ENCODE results near the gene NOS1AP.

NOS1AP gene

GRCh38 chr1:162360874-162361260, 291.4 kb downstream of the NOS1AP start:
- no peak overlapping the region for H3K4me3 ChIP-seq (ENCODE audit: low read length, poor library complexity, severe bottlenecking)
- no peak overlapping the region for H3K4me2 ChIP-seq (ENCODE audit: low read depth, low read length, poor library complexity, severe bottlenecking)
- no peak overlapping the region for H3K9ac ChIP-seq (ENCODE audit: low read depth, low read length, poor library complexity, severe bottlenecking)
- H3K36me3 ChIP-seq (ENCODE audit: insufficient read depth, low read length) = no peaks in the 10 kb centered on the region
- no peaks in the 10 kb centered on the region for H3K4me1 ChIP-seq (ENCODE audit: insufficient read depth, low read length, poor library complexity, severe bottlenecking)
- no peak for TF ChIP-seq EZH2phosphoT487 (IDR thresholded peaks at IDR 0.05; ENCODE audit: borderline replicate concordance)
- no peak for TF ChIP-seq CTCF (conservative IDR thresholded peaks at IDR 0.05; ENCODE audit: low read length)
- no peaks in the 10 kb centered on the region for H3K9me3 ChIP-seq (ENCODE audit: insufficient read depth, low read depth, low read length)
- no peaks in the 10 kb centered on the region for H3K27me3 ChIP-seq (ENCODE audit: insufficient read depth, low read length, poor library complexity, severe bottlenecking)
- H3K9me2 ChIP-seq (replicated peaks; ENCODE audit: low read depth, low read length) = no peaks in the 10 kb centered on the region
- no peak overlapping the region for H2AFZ ChIP-seq (ENCODE audit: low read length)
- H3F3A ChIP-seq (ENCODE audit: low read depth) = no peaks in the 10 kb centered on the region
- no peaks in the 10 kb centered on the region for H3K79me2 ChIP-seq (ENCODE audit: insufficient read depth, low read length)
- no peaks in the 10 kb centered on the region for H4K20me1 ChIP-seq (ENCODE audit: insufficient read depth, low read length, poor library complexity, severe bottlenecking)

- Histone ChIP-seq H3K9ac (ENCODE audit: low read depth, low read length, poor library complexity, severe bottlenecking) (no peak overlapping the region), H3K4me1 (ENCODE audit: insufficient read depth, low read length, poor library complexity, severe bottlenecking) (no peaks in the 10 kb centered on the region), H3K36me3 (ENCODE audit: insufficient read depth, low read length) (no peaks in the 10 kb centered on the region), H3K27me3 (ENCODE audit: insufficient read depth, low read length, poor library complexity, severe bottlenecking) (no peaks in the 10 kb centered on the region), H2AFZ (ENCODE audit: low read length) (no peak overlapping the region), H3K79me2 (ENCODE audit: insufficient read depth, low read length) (no peaks in the 10 kb centered on the region), H3K9me2 (replicated peaks; ENCODE audit: low read depth, low read length) (no peaks in the 10 kb centered on the region), H3K4me3 (ENCODE audit: low read length, poor library complexity, severe bottlenecking) (no peak overlapping the region), H3F3A (ENCODE audit: low read depth) (no peaks in the 10 kb centered on the region), H3K4me2 (ENCODE audit: low read depth, low read length, poor library complexity, severe bottlenecking) (no peak overlapping the region), H4K20me1 (ENCODE audit: insufficient read depth, low read length, poor library complexity, severe bottlenecking) (no peaks in the 10 kb centered on the region), H3K9me3 (ENCODE audit: insufficient read depth, low read depth, low read length) (no peaks in the 10 kb centered on the region)
- TF ChIP-seq EZH2phosphoT487 (IDR thresholded peaks at IDR 0.05; ENCODE audit: borderline replicate concordance) = no peak
- no peak for TF ChIP-seq CTCF (conservative IDR thresholded peaks at IDR 0.05; ENCODE audit: low read length)
Measured at GRCh38 chr1:162361349-162361748, 291.9 kb downstream of the NOS1AP start.

- Histone ChIP-seq H3K4me1 (ENCODE audit: insufficient read depth, low read length, poor library complexity, severe bottlenecking) (no peaks in the 10 kb centered on the region), H2AFZ (ENCODE audit: low read length) (no peak overlapping the region), H3K79me2 (ENCODE audit: insufficient read depth, low read length) (no peaks in the 10 kb centered on the region), H3K4me3 (ENCODE audit: low read length, poor library complexity, severe bottlenecking) (no peak overlapping the region), H4K20me1 (ENCODE audit: insufficient read depth, low read length, poor library complexity, severe bottlenecking) (no peaks in the 10 kb centered on the region), H3K9me2 (replicated peaks; ENCODE audit: low read depth, low read length) (no peaks in the 10 kb centered on the region), H3K9me3 (ENCODE audit: insufficient read depth, low read depth, low read length) (no peaks in the 10 kb centered on the region), H3K27me3 (ENCODE audit: insufficient read depth, low read length, poor library complexity, severe bottlenecking) (no peaks in the 10 kb centered on the region), H3K4me2 (ENCODE audit: low read depth, low read length, poor library complexity, severe bottlenecking) (no peak overlapping the region), H3K36me3 (ENCODE audit: insufficient read depth, low read length) (no peaks in the 10 kb centered on the region), H3K9ac (ENCODE audit: low read depth, low read length, poor library complexity, severe bottlenecking) (no peak overlapping the region), H3F3A (ENCODE audit: low read depth) (no peaks in the 10 kb centered on the region)
- TF ChIP-seq CTCF (conservative IDR thresholded peaks at IDR 0.05; ENCODE audit: low read length) (no peak), EZH2phosphoT487 (IDR thresholded peaks at IDR 0.05; ENCODE audit: borderline replicate concordance) (no peak)
Measured at GRCh38 chr1:162363823-162364222, 294.3 kb downstream of the NOS1AP start.
